ENCODE data around the gene CEP112. TPM values are rescaled to one million over a fixed set of nuclear protein-coding genes. Genes with fewer than 3 reads are reported as not detected.

Gene CEP112
- total RNA-seq, 1 experiment from 2014 or later, result 6.1 TPM

GRCh38 chr17:66040402-66040801, 151.5 kb downstream of the CEP112 start (continued):
- no peak for TF ChIP-seq PRDM15 (CRISPR knock-in tag; IDR thresholded peaks at IDR 0.05)

GRCh38 chr17:66038125-66038524, 153.8 kb downstream of the CEP112 start:
- TF ChIP-seq, protein P1, sequence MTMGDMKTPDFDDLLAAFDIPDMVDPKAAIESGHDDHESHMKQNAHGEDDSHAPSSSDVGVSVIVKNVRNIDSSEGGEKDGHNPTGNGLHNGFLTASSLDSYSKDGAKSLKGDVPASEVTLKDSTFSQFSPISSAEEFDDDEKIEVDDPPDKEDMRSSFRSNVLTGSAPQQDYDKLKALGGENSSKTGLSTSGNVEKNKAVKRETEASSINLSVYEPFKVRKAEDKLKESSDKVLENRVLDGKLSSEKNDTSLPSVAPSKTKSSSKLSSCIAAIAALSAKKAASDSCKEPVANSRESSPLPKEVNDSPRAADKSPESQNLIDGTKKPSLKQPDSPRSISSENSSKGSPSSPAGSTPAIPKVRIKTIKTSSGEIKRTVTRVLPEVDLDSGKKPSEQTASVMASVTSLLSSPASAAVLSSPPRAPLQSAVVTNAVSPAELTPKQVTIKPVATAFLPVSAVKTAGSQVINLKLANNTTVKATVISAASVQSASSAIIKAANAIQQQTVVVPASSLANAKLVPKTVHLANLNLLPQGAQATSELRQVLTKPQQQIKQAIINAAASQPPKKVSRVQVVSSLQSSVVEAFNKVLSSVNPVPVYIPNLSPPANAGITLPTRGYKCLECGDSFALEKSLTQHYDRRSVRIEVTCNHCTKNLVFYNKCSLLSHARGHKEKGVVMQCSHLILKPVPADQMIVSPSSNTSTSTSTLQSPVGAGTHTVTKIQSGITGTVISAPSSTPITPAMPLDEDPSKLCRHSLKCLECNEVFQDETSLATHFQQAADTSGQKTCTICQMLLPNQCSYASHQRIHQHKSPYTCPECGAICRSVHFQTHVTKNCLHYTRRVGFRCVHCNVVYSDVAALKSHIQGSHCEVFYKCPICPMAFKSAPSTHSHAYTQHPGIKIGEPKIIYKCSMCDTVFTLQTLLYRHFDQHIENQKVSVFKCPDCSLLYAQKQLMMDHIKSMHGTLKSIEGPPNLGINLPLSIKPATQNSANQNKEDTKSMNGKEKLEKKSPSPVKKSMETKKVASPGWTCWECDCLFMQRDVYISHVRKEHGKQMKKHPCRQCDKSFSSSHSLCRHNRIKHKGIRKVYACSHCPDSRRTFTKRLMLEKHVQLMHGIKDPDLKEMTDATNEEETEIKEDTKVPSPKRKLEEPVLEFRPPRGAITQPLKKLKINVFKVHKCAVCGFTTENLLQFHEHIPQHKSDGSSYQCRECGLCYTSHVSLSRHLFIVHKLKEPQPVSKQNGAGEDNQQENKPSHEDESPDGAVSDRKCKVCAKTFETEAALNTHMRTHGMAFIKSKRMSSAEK (CRISPR knock-in tag; IDR thresholded peaks at IDR 0.05; ENCODE audit: borderline replicate concordance), result no peak
- TF ChIP-seq OVOL2 (CRISPR knock-in tag; IDR thresholded peaks at IDR 0.05; ENCODE audit: borderline replicate concordance), result no peak
- TF ChIP-seq SMAD4 (CRISPR knock-in tag; IDR thresholded peaks at IDR 0.05), result no peak
- no peak for TF ChIP-seq ZMAT4 (CRISPR knock-in tag; IDR thresholded peaks at IDR 0.05)
- no peak for TF ChIP-seq HMGA2 (CRISPR knock-in tag; IDR thresholded peaks at IDR 0.05)
- TF ChIP-seq, protein P2, sequence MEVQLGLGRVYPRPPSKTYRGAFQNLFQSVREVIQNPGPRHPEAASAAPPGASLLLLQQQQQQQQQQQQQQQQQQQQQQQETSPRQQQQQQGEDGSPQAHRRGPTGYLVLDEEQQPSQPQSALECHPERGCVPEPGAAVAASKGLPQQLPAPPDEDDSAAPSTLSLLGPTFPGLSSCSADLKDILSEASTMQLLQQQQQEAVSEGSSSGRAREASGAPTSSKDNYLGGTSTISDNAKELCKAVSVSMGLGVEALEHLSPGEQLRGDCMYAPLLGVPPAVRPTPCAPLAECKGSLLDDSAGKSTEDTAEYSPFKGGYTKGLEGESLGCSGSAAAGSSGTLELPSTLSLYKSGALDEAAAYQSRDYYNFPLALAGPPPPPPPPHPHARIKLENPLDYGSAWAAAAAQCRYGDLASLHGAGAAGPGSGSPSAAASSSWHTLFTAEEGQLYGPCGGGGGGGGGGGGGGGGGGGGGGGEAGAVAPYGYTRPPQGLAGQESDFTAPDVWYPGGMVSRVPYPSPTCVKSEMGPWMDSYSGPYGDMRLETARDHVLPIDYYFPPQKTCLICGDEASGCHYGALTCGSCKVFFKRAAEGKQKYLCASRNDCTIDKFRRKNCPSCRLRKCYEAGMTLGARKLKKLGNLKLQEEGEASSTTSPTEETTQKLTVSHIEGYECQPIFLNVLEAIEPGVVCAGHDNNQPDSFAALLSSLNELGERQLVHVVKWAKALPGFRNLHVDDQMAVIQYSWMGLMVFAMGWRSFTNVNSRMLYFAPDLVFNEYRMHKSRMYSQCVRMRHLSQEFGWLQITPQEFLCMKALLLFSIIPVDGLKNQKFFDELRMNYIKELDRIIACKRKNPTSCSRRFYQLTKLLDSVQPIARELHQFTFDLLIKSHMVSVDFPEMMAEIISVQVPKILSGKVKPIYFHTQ (CRISPR knock-in tag; IDR thresholded peaks at IDR 0.05), result no peak
- TF ChIP-seq SOX15 (CRISPR knock-in tag; IDR thresholded peaks at IDR 0.05), result no peak
- H3K27ac Mint-ChIP-seq, result no peak overlapping the region
- H3K9me3 Mint-ChIP-seq, result no peaks in the 10 kb centered on the region
- H3K36me3 Mint-ChIP-seq, result no peaks in the 10 kb centered on the region
- ATAC-seq (no peak), DNase-seq (ENCODE audit: low spot score) (no peak)
- H3K27me3 Mint-ChIP-seq (ENCODE audit: low read depth), result no peaks in the 10 kb centered on the region
- ChIA-PET POLR2A (no interaction called here), CTCF (no interaction called here)
- H3K4me3 Mint-ChIP-seq, result no peak overlapping the region
- H3K4me1 Mint-ChIP-seq, result peaks cover 4% of the 10 kb centered on the region

GRCh38 chr17:66037221-66037620, 154.7 kb downstream of the CEP112 start:
- CTCF ChIA-PET, result interaction anchor here (1.0 kb wide), 1 partner anchor 128 kb away, joined by 3 read pairs; no protein-coding TSS in a partner anchor
- POLR2A ChIA-PET, result no interaction called here
- no peak for ATAC-seq
- TF ChIP-seq HMGA2 (CRISPR knock-in tag; IDR thresholded peaks at IDR 0.05) (no peak), ZBTB21 (CRISPR knock-in tag; IDR thresholded peaks at IDR 0.05; ENCODE audit: borderline replicate concordance) (no peak), TCF7 (CRISPR knock-in tag; IDR thresholded peaks at IDR 0.05; ENCODE audit: low read depth) (no peak), GTF2I (CRISPR knock-in tag; conservative IDR thresholded peaks at IDR 0.05) (no peak), NFATC4 (CRISPR knock-in tag; IDR thresholded peaks at IDR 0.05) (no peak), STAT6 (CRISPR knock-in tag; conservative IDR thresholded peaks at IDR 0.05; ENCODE audit: low read depth) (no peak)
- TF ChIP-seq, protein P1 (CRISPR knock-in tag; IDR thresholded peaks at IDR 0.05; ENCODE audit: borderline replicate concordance), result no peak
- no peaks in the 10 kb centered on the region for H3K9me3 Mint-ChIP-seq
- H3K4me1 Mint-ChIP-seq, result peaks cover 4% of the 10 kb centered on the region
- H3K4me3 Mint-ChIP-seq, result no peak overlapping the region
- no peaks in the 10 kb centered on the region for H3K27me3 Mint-ChIP-seq (ENCODE audit: low read depth)
- H3K27ac Mint-ChIP-seq, result no peak overlapping the region
- H3K36me3 Mint-ChIP-seq, result no peaks in the 10 kb centered on the region
- no peak for DNase-seq (ENCODE audit: low spot score)

Measured in WTC11 (cell line).